ENCODE results near the gene SESN1.

SESN1 gene

GRCh38 chr6:108996208-108996607, 98.4 kb downstream of the SESN1 start:
- H3K4me3 ChIP-seq (replicated peaks; ENCODE audit: low read depth, low read length) = no peak overlapping the region
- no peak for DNase-seq (ENCODE audit: extremely low read depth, low read depth)
- no peak for TF ChIP-seq CTCF (IDR thresholded peaks at IDR 0.05; ENCODE audit: low read depth, low read length, missing control alignments)

GRCh38 chr6:108995296-108995695, 99.3 kb downstream of the SESN1 start:
- DNase-seq (ENCODE audit: extremely low read depth, low read depth) = no peak
- H3K4me3 ChIP-seq (replicated peaks; ENCODE audit: low read depth, low read length) = no peak overlapping the region
- no peak for TF ChIP-seq CTCF (IDR thresholded peaks at IDR 0.05; ENCODE audit: low read depth, low read length, missing control alignments)

- no peak overlapping the region for H3K4me3 ChIP-seq (replicated peaks; ENCODE audit: low read depth, low read length)
- no peak for TF ChIP-seq CTCF (IDR thresholded peaks at IDR 0.05; ENCODE audit: low read depth, low read length, missing control alignments)
- no peak for DNase-seq (ENCODE audit: extremely low read depth, low read depth)
Observed at GRCh38 chr6:108993876-108994275, 100.8 kb downstream of the SESN1 start.

GRCh38 chr6:108989700-108990099, 104.9 kb downstream of the SESN1 start:
- H3K4me3 ChIP-seq (replicated peaks; ENCODE audit: low read depth, low read length) = no peak overlapping the region
- no peak for TF ChIP-seq CTCF (IDR thresholded peaks at IDR 0.05; ENCODE audit: low read depth, low read length, missing control alignments)
- no peak for DNase-seq (ENCODE audit: extremely low read depth, low read depth)

- H3K4me3 ChIP-seq (replicated peaks; ENCODE audit: low read depth, low read length) = no peak overlapping the region
- no peak for TF ChIP-seq CTCF (IDR thresholded peaks at IDR 0.05; ENCODE audit: low read depth, low read length, missing control alignments)
- no peak for DNase-seq (ENCODE audit: extremely low read depth, low read depth)
Observed at GRCh38 chr6:108988765-108989164, 105.9 kb downstream of the SESN1 start.

- no peak for TF ChIP-seq CTCF (IDR thresholded peaks at IDR 0.05; ENCODE audit: low read depth, low read length, missing control alignments)
- DNase-seq (ENCODE audit: extremely low read depth, low read depth) = no peak
- H3K4me3 ChIP-seq (replicated peaks; ENCODE audit: low read depth, low read length) = no peak overlapping the region
Observed at GRCh38 chr6:108988296-108988695, 106.3 kb downstream of the SESN1 start.

GRCh38 chr6:108987156-108987555, 107.5 kb downstream of the SESN1 start:
- H3K4me3 ChIP-seq (replicated peaks; ENCODE audit: low read depth, low read length) = no peak overlapping the region
- DNase-seq (ENCODE audit: extremely low read depth, low read depth) = no peak
- no peak for TF ChIP-seq CTCF (IDR thresholded peaks at IDR 0.05; ENCODE audit: low read depth, low read length, missing control alignments)
